H1 (cell line): ENCODE data around the gene CAPZB. TPM values are rescaled to one million over a fixed set of nuclear protein-coding genes. Genes with fewer than 3 reads are reported as not detected.

Experiments
- BCL11A ChIP-seq, 2 experiments: IDR thresholded peaks; one replicate each; pipeline ENCODE4 v1.6.1; 2011; ENCODE audit warnings: low read depth in 2 of 2, low read length in 2 of 2, mild to moderate bottlenecking in 2 of 2
- CBX8 ChIP-seq: fragments of 300-800, 300-1000 bp; sonication (generic); IDR thresholded peaks from 2 replicates; pipeline ENCODE4 v1.7.1; 2016; ENCODE audit warnings: low read depth, low read length, borderline replicate concordance
- KDM1A ChIP-seq: fragments of 200-600, 300-600 bp; sonication (generic); IDR thresholded peaks from 2 replicates; pipeline ENCODE4 v1.7.1; 2016; ENCODE audit warnings: mild to moderate bottlenecking, low read length, borderline replicate concordance
- POLR2AphosphoS5 ChIP-seq: IDR thresholded peaks from 2 replicates; pipeline ENCODE4 v1.6.1; 2011; ENCODE audit warnings: low read depth, low read length
- RAD21 ChIP-seq, 2 experiments: IDR thresholded peaks in 1 of 2; conservative IDR thresholded peaks in 1 of 2; 2 replicates each; pipeline ENCODE4 v1.6.1; 2011; ENCODE audit warnings: low read depth in 2 of 2, low read length in 2 of 2, improper control_type of control experiment in 1 of 2, inconsistent platforms in 1 of 2, mild to moderate bottlenecking in 1 of 2, moderate library complexity in 1 of 2
- RNF2 ChIP-seq: fragments of 200-900, 300-1000 bp; sonication (generic); IDR thresholded peaks from 2 replicates; pipeline ENCODE4 v1.7.1; 2016; ENCODE audit warnings: borderline replicate concordance, low read depth, mild to moderate bottlenecking, antibody characterized with exemption, low read length; ENCODE audit not compliant: poor library complexity, severe bottlenecking; ENCODE audit errors: missing control alignments
- USF2 ChIP-seq: IDR thresholded peaks from 2 replicates; pipeline ENCODE4 v1.6.1; 2011; ENCODE audit warnings: low read length, improper control_type of control experiment
- ZNF274 ChIP-seq: IDR thresholded peaks from 2 replicates; pipeline ENCODE4 v1.7.0; 2012; ENCODE audit warnings: low read length, borderline replicate concordance; ENCODE audit errors: extremely low read depth
- polyA plus RNA-seq, 7 experiments: library from polyadenylated mRNA; depleted of rRNA in 3 of 7; stranded (reverse) in 5 of 7; unstranded in 2 of 7; fragments of >200 nt in 5 of 7; fragments of 200-250 nt in 2 of 7; gene quantifications; 1 replicate in 5 of 7; 2 replicates in 1 of 7; 4 replicates in 1 of 7; pipeline versions ENCODE4 v1.2.1 to v1.2.3, GENCODE V29; 2011 to 2013; ENCODE audit warnings: missing spikeins in 2 of 7, mixed read lengths in 2 of 7
- total RNA-seq: library from RNA; stranded (reverse); fragmentation: NEBNext Ultra II Directional; extraction: Animal tissue kit (Norgen Biotek cat#: 25700); gene quantifications from 2 replicates; pipeline ENCODE4 v1.2.1, GENCODE V29; 2021
- TF ChIP-seq, protein P1 (sequence below): IDR thresholded peaks from 2 replicates; pipeline ENCODE4 v1.6.1; 2011; ENCODE audit warnings: low read depth, mild to moderate bottlenecking, low read length; ENCODE audit not compliant: insufficient read depth

The CAPZB gene
- total and polyA plus RNA-seq, 2 of the 8 experiments (the other 6 are each of a cell fraction or from before 2014, with no cell fraction given) = 162 to 371 TPM

DNA sequence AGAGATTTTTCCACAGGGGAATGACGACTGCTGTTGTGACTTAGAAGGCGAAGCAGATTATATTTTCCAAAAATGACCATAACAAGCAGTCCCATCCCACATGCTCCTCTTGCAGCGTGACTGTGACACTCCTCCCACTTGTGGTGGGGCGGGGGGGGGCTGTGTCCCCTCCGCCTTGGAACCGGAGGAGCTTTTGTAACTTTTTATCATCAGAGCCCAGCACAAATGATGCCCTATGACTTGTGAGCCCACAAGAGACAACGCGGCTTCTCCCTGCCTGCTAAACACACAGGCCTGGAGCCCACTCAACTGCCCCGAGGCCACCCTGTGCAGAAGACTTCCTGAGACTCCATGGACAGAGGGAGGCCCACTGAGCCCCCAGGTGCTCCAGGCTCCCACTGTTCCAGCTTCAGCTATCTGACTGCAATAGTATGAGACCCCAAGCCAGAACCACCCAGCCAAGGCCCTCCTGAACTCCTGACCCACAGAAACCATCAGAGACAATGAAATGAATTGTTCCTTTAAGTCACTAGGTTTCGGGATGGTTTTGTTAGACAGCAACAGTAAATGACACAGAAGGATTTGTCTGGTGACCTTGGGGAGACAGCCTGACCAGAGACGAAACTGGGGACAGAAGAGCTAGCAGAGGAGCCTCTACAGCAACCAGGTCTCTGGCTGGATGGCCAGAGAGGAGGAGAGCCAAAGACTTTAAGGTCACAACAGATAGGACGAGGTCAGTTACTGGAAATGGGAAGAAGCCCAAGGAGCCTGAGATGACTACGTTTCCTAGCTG lies 58.8 kb downstream of the CAPZB start (continued):
- no peak for TF ChIP-seq RAD21 (IDR thresholded peaks at IDR 0.05 in 1 of 2, conservative IDR thresholded peaks at IDR 0.05 in 1 of 2; ENCODE audit: low read depth in 2 of 2, low read length in 2 of 2)
- no peak for TF ChIP-seq ZNF274
- no peak for TF ChIP-seq BCL11A (IDR thresholded peaks at IDR 0.05; ENCODE audit: low read depth in 2 of 2, low read length in 2 of 2)
- TF ChIP-seq KDM1A = no peak
- no peak for TF ChIP-seq CBX8
- no peak for TF ChIP-seq USF2
- no peak for TF ChIP-seq POLR2AphosphoS5
- TF ChIP-seq, protein P1, sequence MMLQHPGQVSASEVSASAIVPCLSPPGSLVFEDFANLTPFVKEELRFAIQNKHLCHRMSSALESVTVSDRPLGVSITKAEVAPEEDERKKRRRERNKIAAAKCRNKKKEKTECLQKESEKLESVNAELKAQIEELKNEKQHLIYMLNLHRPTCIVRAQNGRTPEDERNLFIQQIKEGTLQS = no peak
- TF ChIP-seq RNF2 = no peak
